CD4-positive, alpha-beta T cell treated with Interleukin-21 for 1 hour (primary cell): ENCODE results near the gene TRAM2.
"Not testable (repeated sequence)": the region's sequence is repeated elsewhere in the genome, so short reads cannot be mapped to it uniquely, and the experiment has no call there.

Experiments used
- DNase-seq: peaks from one replicate; pipeline ENCODE4 v3.0.0-alpha.2; 2020

TRAM2 gene

DNA sequence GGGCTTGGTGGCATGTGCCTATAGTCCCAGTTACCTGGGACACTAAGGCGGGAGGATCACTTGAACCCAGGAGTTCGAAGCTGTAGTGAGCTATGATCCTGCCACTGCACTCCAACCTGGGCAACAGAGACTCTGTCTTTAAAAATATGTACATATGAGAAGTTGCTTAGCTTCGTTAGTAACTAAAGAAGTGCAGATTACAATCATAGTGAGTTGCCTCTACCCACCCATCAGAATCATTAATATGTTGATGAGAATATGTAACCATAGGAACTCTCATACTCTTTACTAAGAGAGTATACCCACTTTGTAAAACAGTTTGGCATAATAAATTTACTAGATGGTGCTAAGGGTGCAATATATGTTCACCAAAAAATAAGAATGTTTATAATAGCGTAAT, 102.7 kb downstream of the TRAM2 start:
- DNase-seq: no peak

DNA sequence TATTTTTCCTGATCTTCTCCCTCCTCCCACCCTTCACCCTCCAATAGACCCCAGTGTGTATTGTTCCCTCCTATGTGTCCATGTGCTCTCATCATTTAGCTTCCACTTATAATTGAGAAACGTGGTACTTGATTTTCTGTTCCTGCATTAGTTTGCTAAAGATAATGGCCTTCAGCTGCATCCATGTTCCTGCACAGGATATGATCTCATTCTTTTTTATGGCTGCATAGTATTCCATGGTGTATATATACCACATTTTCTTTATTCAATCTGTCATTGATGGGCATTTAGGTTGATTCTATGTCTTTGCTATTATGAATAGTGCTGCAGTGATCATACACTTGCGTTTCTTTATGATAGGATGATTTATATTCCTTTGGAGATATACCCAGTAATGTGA, 115.7 kb downstream of the TRAM2 start:
- not testable (repeated sequence) for DNase-seq

DNA sequence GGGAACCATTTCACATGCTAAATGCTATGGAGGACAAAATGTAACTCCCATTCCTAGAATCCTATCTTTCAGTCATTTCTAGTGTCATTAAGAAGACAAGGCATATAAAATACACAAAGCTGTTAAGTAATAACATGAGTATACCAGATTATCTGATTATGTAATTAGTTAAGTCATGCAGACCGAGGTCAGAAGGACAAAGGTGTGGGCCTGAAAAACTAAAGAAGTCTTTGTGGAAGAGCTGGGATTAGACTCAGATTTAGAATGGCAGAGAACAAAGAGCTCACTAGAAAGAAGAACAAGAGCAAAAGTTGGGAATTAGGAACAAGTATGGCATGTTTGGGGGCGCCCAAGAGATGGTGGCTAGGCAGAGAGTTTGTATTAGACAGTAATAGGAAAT, 119.8 kb downstream of the TRAM2 start:
- no peak for DNase-seq

DNA sequence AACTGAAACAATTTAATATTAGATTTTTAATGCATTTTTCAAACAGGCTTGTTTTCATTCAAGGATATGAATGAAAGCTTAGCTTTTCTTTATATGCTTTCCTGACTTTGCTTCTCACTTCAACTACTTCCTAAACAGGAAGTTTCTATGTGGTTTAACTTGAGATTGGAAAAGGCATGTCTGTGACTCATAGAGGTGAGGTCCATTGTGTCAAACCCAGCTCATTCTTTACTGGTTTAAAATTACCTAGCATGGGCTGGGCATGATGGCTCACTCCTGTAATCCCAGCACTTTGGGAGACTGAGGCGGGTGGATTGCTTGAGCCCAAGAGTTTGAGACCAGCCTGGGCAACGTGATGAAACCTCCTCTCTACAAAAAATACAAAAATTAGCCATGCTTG, 122.3 kb downstream of the TRAM2 start:
- DNase-seq: no peak
